GM12878 (cell line): ENCODE results near the gene CPO.

Source experiments
- CTCF ChIP-seq, 3 experiments: IDR thresholded peaks in 2 of 3; conservative IDR thresholded peaks in 1 of 3; 2 replicates each; pipeline ENCODE4 v1.5.1; 2011; ENCODE audit warnings: low read depth in 3 of 3, low read length in 3 of 3, mild to moderate bottlenecking in 3 of 3, control low read depth in 2 of 3, moderate library complexity in 2 of 3, inconsistent platforms in 1 of 3, mixed read lengths in 1 of 3; ENCODE audit not compliant: control insufficient read depth in 2 of 3, insufficient read depth in 1 of 3; ENCODE audit errors: extremely low read depth in 1 of 3
- E2F4 ChIP-seq: IDR thresholded peaks from 2 replicates; pipeline ENCODE4 v1.6.1; 2012; ENCODE audit warnings: low read depth, low read length, improper control_type of control experiment
- ELK1 ChIP-seq: IDR thresholded peaks from 2 replicates; pipeline ENCODE4 v1.6.1; 2012; ENCODE audit warnings: low read depth, low read length, improper control_type of control experiment
- REST ChIP-seq: IDR thresholded peaks from 2 replicates; pipeline ENCODE4 v1.6.1; 2012; ENCODE audit warnings: mild to moderate bottlenecking, low read depth, low read length
- ZNF274 ChIP-seq: IDR thresholded peaks from one replicate; pipeline ENCODE4 v1.8.0; 2011; ENCODE audit not compliant: insufficient read length, insufficient read depth

- no peak for TF ChIP-seq ZNF274
- TF ChIP-seq CTCF (IDR thresholded peaks at IDR 0.05 in 2 of 3, conservative IDR thresholded peaks at IDR 0.05 in 1 of 3; ENCODE audit: control insufficient read depth in 2 of 3, extremely low read depth in 1 of 3, insufficient read depth in 1 of 3, low read depth in 3 of 3, low read length in 3 of 3): no peak
- TF ChIP-seq REST: no peak
- TF ChIP-seq ELK1: no peak
- no peak for TF ChIP-seq E2F4
These were observed 49.1 kb upstream of the CPO start for GRCh38 chr2:206890179-206890578.
